ENCODE results near the gene SEMA4D.

DNA sequence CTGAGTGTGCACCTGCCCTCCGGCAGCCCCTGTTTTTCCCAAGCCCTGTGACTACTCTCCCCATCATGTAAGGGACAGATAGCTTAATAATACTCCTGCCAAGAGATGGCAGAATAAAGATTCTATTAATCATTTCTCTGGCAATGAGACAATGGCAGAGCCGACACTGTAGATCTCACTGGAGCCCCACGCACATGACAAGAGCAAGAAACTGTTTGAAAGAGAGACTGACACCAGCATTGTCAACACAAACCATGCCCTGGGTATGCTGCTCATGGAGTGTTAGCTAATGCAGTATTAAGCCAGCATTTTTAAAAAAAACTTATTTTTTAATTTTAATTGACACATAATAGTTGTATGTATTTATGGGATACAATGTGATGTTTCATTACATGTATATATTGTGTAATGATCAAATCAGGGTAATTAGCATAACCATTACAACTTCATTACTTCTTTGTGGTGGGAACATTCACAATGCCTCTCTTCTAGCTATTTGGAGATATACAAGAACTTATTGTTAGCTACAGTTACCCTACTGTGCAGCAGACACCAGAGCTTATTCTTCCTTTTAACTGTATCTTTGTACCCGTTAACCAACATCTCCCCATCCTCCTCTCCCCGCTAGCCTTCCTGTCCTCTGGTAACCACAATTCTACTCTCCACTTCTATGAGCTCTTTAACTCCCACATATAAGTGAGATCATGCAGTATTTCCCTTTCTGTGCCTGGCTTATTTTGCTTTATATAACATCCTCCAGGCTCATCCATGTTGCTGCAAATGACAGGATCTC lies 31.5 kb upstream of the SEMA4D start:
- TF ChIP-seq POLR2A (IDR thresholded peaks at IDR 0.05), result no peak
- TF ChIP-seq, protein P1, sequence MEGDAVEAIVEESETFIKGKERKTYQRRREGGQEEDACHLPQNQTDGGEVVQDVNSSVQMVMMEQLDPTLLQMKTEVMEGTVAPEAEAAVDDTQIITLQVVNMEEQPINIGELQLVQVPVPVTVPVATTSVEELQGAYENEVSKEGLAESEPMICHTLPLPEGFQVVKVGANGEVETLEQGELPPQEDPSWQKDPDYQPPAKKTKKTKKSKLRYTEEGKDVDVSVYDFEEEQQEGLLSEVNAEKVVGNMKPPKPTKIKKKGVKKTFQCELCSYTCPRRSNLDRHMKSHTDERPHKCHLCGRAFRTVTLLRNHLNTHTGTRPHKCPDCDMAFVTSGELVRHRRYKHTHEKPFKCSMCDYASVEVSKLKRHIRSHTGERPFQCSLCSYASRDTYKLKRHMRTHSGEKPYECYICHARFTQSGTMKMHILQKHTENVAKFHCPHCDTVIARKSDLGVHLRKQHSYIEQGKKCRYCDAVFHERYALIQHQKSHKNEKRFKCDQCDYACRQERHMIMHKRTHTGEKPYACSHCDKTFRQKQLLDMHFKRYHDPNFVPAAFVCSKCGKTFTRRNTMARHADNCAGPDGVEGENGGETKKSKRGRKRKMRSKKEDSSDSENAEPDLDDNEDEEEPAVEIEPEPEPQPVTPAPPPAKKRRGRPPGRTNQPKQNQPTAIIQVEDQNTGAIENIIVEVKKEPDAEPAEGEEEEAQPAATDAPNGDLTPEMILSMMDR (IDR thresholded peaks at IDR 0.05 in 4 of 5, conservative IDR thresholded peaks at IDR 0.05 in 1 of 5), result no peak

Data from gastrocnemius medialis (tissue), 4 donors.